Measurements from ENCODE around the gene ERGIC2. TPM values are rescaled to one million over a fixed set of nuclear protein-coding genes. Genes with fewer than 3 reads are reported as not detected.

The ERGIC2 gene
- total and polyA plus RNA-seq, 2 donors from 2014 or later = 60.5 to 65.1 TPM

DNA sequence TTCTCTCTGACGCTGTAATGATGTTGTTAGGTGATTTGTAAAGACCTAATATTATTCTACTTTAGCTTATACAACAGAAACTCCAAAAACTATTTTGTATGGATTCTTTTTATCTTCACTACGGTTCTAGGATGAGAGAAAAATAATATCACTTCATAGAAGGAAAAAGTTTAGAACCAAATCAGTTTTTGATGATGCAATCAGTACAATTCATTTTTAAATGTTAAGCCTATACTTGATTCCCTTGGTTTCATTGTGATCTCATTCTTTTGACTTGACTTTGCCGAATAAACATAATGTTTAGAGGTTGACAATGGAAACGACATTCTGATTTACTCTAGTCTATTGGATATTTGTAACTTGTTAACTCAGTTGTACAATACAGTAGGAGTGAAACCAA, 24.6 kb upstream of the ERGIC2 start:
- no peak for FAIRE-seq

DNA sequence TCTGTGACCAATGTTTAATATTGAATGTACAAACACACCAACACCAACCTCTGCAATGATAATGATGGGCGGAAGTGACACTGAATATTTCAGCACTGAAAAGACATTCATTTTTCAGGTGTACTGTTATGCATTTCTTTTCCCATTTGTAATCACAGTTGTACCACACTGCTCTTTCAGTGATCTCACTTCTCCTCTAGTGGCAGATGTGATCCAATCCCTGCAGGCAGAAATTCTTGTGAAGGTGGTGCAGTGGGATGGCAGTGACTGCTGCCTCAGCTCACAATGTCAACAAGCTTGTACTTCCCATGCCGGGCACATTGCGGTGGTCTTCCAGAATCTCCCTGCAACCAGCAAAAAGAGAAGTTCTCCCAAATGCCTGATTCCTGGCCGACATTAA, 23.0 kb upstream of the ERGIC2 start:
- intact Hi-C loops (cut with DNase I) = no loop called here

More for the DNA sequence above, 24.6 kb upstream of the ERGIC2 start:
- H3K4me3 ChIP-seq (ENCODE audit: low read length in 3 of 3) = no peak overlapping the region
- intact Hi-C loops (cut with DNase I) = no loop called here
- DNase-seq = no peak
- no peak overlapping the region for H3K9ac ChIP-seq (ENCODE audit: low read length in 3 of 3)
- H3K36me3 ChIP-seq (ENCODE audit: control insufficient read depth in 2 of 3, insufficient read depth in 3 of 3, low read length in 3 of 3) = no peaks in the 10 kb centered on the region
- no peaks in the 10 kb centered on the region for H3K27me3 ChIP-seq (ENCODE audit: control insufficient read depth, insufficient read depth, low read length)
- no peaks in the 10 kb centered on the region for H3K4me1 ChIP-seq (ENCODE audit: control insufficient read depth in 2 of 3, insufficient read depth in 2 of 3, low read depth in 1 of 3, low read length in 3 of 3)
- no peaks in the 10 kb centered on the region for H3K9me3 ChIP-seq (ENCODE audit: control insufficient read depth in 2 of 3, insufficient read depth in 1 of 3, low read length in 3 of 3)
- TF ChIP-seq, protein P1, sequence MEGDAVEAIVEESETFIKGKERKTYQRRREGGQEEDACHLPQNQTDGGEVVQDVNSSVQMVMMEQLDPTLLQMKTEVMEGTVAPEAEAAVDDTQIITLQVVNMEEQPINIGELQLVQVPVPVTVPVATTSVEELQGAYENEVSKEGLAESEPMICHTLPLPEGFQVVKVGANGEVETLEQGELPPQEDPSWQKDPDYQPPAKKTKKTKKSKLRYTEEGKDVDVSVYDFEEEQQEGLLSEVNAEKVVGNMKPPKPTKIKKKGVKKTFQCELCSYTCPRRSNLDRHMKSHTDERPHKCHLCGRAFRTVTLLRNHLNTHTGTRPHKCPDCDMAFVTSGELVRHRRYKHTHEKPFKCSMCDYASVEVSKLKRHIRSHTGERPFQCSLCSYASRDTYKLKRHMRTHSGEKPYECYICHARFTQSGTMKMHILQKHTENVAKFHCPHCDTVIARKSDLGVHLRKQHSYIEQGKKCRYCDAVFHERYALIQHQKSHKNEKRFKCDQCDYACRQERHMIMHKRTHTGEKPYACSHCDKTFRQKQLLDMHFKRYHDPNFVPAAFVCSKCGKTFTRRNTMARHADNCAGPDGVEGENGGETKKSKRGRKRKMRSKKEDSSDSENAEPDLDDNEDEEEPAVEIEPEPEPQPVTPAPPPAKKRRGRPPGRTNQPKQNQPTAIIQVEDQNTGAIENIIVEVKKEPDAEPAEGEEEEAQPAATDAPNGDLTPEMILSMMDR (IDR thresholded peaks at IDR 0.05; ENCODE audit: borderline replicate concordance, extremely low read depth, insufficient read depth) = no peak
- H3K27ac ChIP-seq (ENCODE audit: low read depth in 2 of 2, low read length in 2 of 2) = no peak overlapping the region

DNA sequence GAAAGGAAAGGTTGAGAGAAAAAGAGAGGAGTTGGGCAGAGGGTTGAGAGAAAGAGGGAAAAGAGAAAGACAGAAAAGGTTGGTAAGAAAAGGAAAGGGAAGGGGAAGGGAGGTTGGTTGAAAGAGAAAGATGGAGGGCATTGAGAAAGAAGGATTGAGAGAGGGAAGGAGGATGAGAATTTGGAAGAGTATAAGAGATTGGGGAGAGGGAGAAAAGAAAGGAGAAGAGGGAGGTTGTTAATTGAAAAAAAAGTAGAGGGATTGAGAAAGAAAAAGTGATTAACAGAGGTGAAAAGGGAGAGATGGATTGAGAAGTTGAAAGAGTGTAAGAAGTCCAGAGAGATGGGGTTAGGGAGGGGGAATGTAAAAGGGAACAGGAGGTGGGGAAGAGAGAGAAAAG, 21.5 kb upstream of the ERGIC2 start:
- Histone ChIP-seq H3K36me3 (ENCODE audit: control insufficient read depth in 2 of 3, insufficient read depth in 3 of 3, low read length in 3 of 3) (no peaks in the 10 kb centered on the region), H3K27me3 (ENCODE audit: control insufficient read depth, insufficient read depth, low read length) (no peaks in the 10 kb centered on the region), H3K27ac (ENCODE audit: low read depth in 2 of 2, low read length in 2 of 2) (no peak overlapping the region), H3K4me1 (ENCODE audit: control insufficient read depth in 2 of 3, insufficient read depth in 2 of 3, low read depth in 1 of 3, low read length in 3 of 3) (no peaks in the 10 kb centered on the region), H3K4me3 (ENCODE audit: low read length in 3 of 3) (no peak overlapping the region), H3K9ac (ENCODE audit: low read length in 3 of 3) (no peak overlapping the region), H3K9me3 (ENCODE audit: control insufficient read depth in 2 of 3, insufficient read depth in 1 of 3, low read length in 3 of 3) (no peaks in the 10 kb centered on the region)
- FAIRE-seq (no peak), DNase-seq (no peak)
- TF ChIP-seq, protein P1 (IDR thresholded peaks at IDR 0.05; ENCODE audit: borderline replicate concordance, extremely low read depth, insufficient read depth) = no peak
- intact Hi-C loops (cut with DNase I) = no loop called here

More for the DNA sequence above, 23.0 kb upstream of the ERGIC2 start:
- FAIRE-seq = no peak
- H3K27ac ChIP-seq (ENCODE audit: low read depth in 2 of 2, low read length in 2 of 2) = no peak overlapping the region
- H3K9ac ChIP-seq (ENCODE audit: low read length in 3 of 3) = no peak overlapping the region
- no peaks in the 10 kb centered on the region for H3K4me1 ChIP-seq (ENCODE audit: control insufficient read depth in 2 of 3, insufficient read depth in 2 of 3, low read depth in 1 of 3, low read length in 3 of 3)
- H3K9me3 ChIP-seq (ENCODE audit: control insufficient read depth in 2 of 3, insufficient read depth in 1 of 3, low read length in 3 of 3) = no peaks in the 10 kb centered on the region
- TF ChIP-seq, protein P1 (IDR thresholded peaks at IDR 0.05; ENCODE audit: borderline replicate concordance, extremely low read depth, insufficient read depth) = no peak
- H3K4me3 ChIP-seq (ENCODE audit: low read length in 3 of 3) = no peak overlapping the region
- H3K36me3 ChIP-seq (ENCODE audit: control insufficient read depth in 2 of 3, insufficient read depth in 3 of 3, low read length in 3 of 3) = no peaks in the 10 kb centered on the region
- DNase-seq = no peak
- no peaks in the 10 kb centered on the region for H3K27me3 ChIP-seq (ENCODE audit: control insufficient read depth, insufficient read depth, low read length)

DNA sequence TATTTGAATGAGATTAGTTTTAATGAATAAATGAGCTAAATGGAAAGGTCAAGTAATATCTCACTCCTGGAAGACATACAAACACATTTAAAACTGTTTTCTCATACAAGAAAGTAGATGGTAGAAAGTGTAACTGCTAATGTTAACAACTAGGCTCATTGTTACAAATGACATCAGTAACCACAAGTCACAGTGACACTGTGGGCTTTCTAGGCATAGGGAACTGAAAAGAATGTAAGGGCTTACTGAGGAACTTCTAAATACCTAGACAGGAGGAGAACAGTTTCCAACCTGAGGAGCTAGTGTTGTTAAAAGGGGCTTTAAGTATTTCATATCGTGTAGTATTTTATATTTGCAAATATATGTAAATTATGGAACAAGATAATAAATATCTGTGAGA, 17.5 kb upstream of the ERGIC2 start:
- H3K27me3 ChIP-seq (ENCODE audit: control insufficient read depth, insufficient read depth, low read length) = no peaks in the 10 kb centered on the region
- FAIRE-seq (no peak), DNase-seq (no peak)
- no peaks in the 10 kb centered on the region for H3K4me1 ChIP-seq (ENCODE audit: control insufficient read depth in 2 of 3, insufficient read depth in 2 of 3, low read depth in 1 of 3, low read length in 3 of 3)
- no peak overlapping the region for H3K9ac ChIP-seq (ENCODE audit: low read length in 3 of 3)
- H3K27ac ChIP-seq (ENCODE audit: low read depth in 2 of 2, low read length in 2 of 2) = no peak overlapping the region
- no peak overlapping the region for H3K4me3 ChIP-seq (ENCODE audit: low read length in 3 of 3)
- H3K9me3 ChIP-seq (ENCODE audit: control insufficient read depth in 2 of 3, insufficient read depth in 1 of 3, low read length in 3 of 3) = no peaks in the 10 kb centered on the region
- H3K36me3 ChIP-seq (ENCODE audit: control insufficient read depth in 2 of 3, insufficient read depth in 3 of 3, low read length in 3 of 3) = no peaks in the 10 kb centered on the region
- TF ChIP-seq, protein P1 (IDR thresholded peaks at IDR 0.05; ENCODE audit: borderline replicate concordance, extremely low read depth, insufficient read depth) = no peak
- intact Hi-C loops (cut with DNase I) = no loop called here
